ENCODE measurements around the gene LRG1. TPM values are rescaled to one million over a fixed set of nuclear protein-coding genes. Genes with fewer than 3 reads are reported as not detected.

LRG1 gene
- total RNA-seq, 2 donors from 2014 or later: 0.86 to 1.4 TPM

GRCh38 chr19:4581666-4582553 lies 42.1 kb upstream of the LRG1 start:
- H3K4me1 ChIP-seq (ENCODE audit: control insufficient read depth, insufficient read depth, low read length): no peaks in the 10 kb centered on the region
- no peaks in the 10 kb centered on the region for H3K36me3 Mint-ChIP-seq (ENCODE audit: low read depth)
- no peaks in the 10 kb centered on the region for H3K9me3 ChIP-seq (ENCODE audit: control insufficient read depth, low read length)
- no peaks in the 10 kb centered on the region for H3K4me1 Mint-ChIP-seq
- H3K4me3 Mint-ChIP-seq: peak overlapping the region; percentile 61
- no peaks in the 10 kb centered on the region for H3K36me3 ChIP-seq (ENCODE audit: control insufficient read depth, insufficient read depth, low read length)
- no peak overlapping the region for H3K27ac Mint-ChIP-seq
- H3K4me3 ChIP-seq (ENCODE audit: low read length): no peak overlapping the region
- peaks cover 45% of the 10 kb centered on the region for H3K27me3 Mint-ChIP-seq (ENCODE audit: insufficient read depth)
- H3K9ac ChIP-seq (ENCODE audit: extremely low read depth, low read length, poor library complexity, severe bottlenecking): no peak overlapping the region
- TF ChIP-seq CTCF (conservative IDR thresholded peaks at IDR 0.05): no peak
- H3K9me3 Mint-ChIP-seq: no peaks in the 10 kb centered on the region
- H3K27me3 ChIP-seq (ENCODE audit: control insufficient read depth, insufficient read depth, low read length, poor library complexity, severe bottlenecking): peaks cover 27% of the 10 kb centered on the region
- DNase-seq: peak; percentile 88
- no peak overlapping the region for H3K27ac ChIP-seq (ENCODE audit: low read depth, low read length)
- WGBS, 2 experiments (ENCODE audit: insufficient coverage in 1 of 2, insufficient read length in 1 of 2): 19 to 60% methylated on average over 14 to 52 of the region's 57 CpGs

- peak overlapping the region; percentile 62 for H3K4me3 Mint-ChIP-seq
- H3K4me3 ChIP-seq (ENCODE audit: low read length): peak overlapping the region; percentile 72
- H3K9ac ChIP-seq (ENCODE audit: extremely low read depth, low read length, poor library complexity, severe bottlenecking): no peak overlapping the region
- no peaks in the 10 kb centered on the region for H3K4me1 Mint-ChIP-seq
- peaks cover 45% of the 10 kb centered on the region for H3K27me3 Mint-ChIP-seq (ENCODE audit: insufficient read depth)
- 0% methylated on average over 4 to 60 of the region's 62 CpGs for WGBS, 2 experiments (ENCODE audit: insufficient coverage in 1 of 2, insufficient read length in 1 of 2)
- DNase-seq: peak; percentile 67
- no peak overlapping the region for H3K27ac Mint-ChIP-seq
- H3K4me1 ChIP-seq (ENCODE audit: control insufficient read depth, insufficient read depth, low read length): no peaks in the 10 kb centered on the region
- H3K36me3 ChIP-seq (ENCODE audit: control insufficient read depth, insufficient read depth, low read length): no peaks in the 10 kb centered on the region
- no peak for TF ChIP-seq CTCF (conservative IDR thresholded peaks at IDR 0.05)
- peaks cover 27% of the 10 kb centered on the region for H3K27me3 ChIP-seq (ENCODE audit: control insufficient read depth, insufficient read depth, low read length, poor library complexity, severe bottlenecking)
- H3K27ac ChIP-seq (ENCODE audit: low read depth, low read length): no peak overlapping the region
- no peaks in the 10 kb centered on the region for H3K9me3 Mint-ChIP-seq
- H3K9me3 ChIP-seq (ENCODE audit: control insufficient read depth, low read length): no peaks in the 10 kb centered on the region
- H3K36me3 Mint-ChIP-seq (ENCODE audit: low read depth): no peaks in the 10 kb centered on the region
Measured at GRCh38 chr19:4580961-4581665, 41.3 kb upstream of the LRG1 start.

DNA sequence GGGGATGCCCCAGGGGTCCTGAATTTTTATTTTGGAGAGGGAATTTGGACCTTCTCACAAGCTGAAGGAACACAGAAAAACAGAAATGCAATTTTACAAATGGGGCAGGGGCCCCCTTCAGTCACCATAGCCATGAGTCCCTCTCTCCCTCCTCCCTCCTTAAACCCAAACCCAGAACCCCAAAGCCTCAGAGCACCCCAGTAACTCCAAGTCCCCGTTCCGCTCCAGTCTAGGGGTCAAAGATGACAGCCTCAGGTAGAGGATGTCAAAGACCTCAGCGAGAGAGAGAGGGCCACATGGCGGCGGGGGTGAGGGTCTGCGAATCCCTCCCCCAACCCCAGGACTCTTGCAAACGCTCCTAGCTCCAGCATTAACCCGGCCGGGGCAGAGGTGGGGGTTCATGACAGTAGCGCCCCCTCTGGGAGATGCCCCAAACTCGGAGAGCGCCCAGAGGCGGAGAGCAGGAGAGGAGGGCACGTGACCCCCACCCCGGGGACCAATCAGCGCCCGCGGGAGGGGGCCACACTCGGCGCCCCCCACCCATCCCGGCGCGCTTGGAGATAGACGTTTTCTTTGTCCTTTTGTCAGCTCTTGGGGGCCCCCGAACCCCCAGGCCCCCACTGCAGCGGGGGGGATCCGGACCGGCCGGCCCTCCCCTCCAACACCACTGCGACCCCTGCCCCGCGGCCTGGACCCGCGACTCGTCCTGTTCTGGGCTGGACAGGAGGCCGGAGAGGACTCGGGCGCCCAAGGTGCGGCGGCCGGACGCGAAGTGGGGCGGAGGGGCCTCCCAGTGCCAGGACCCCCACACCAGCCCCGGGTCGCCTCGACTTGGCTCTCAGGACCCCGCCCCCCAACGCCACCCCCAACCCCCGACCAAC lies 40.4 kb upstream of the LRG1 start:
- no peaks in the 10 kb centered on the region for H3K9me3 Mint-ChIP-seq
- peak; percentile 88 for DNase-seq
- no peak overlapping the region for H3K9ac ChIP-seq (ENCODE audit: extremely low read depth, low read length, poor library complexity, severe bottlenecking)
- H3K27me3 Mint-ChIP-seq (ENCODE audit: insufficient read depth): peaks cover 37% of the 10 kb centered on the region
- H3K36me3 Mint-ChIP-seq (ENCODE audit: low read depth): no peaks in the 10 kb centered on the region
- WGBS, 2 experiments (ENCODE audit: insufficient coverage in 1 of 2, insufficient read length in 1 of 2): 8 to 15% methylated on average over 12 to 43 of the region's 50 CpGs
- H3K9me3 ChIP-seq (ENCODE audit: control insufficient read depth, low read length): no peaks in the 10 kb centered on the region
- H3K36me3 ChIP-seq (ENCODE audit: control insufficient read depth, insufficient read depth, low read length): no peaks in the 10 kb centered on the region
- peak overlapping the region; percentile 58 for H3K4me3 ChIP-seq (ENCODE audit: low read length)
- no peak overlapping the region for H3K27ac ChIP-seq (ENCODE audit: low read depth, low read length)
- peak overlapping the region; percentile 62 for H3K4me3 Mint-ChIP-seq
- no peaks in the 10 kb centered on the region for H3K4me1 ChIP-seq (ENCODE audit: control insufficient read depth, insufficient read depth, low read length)
- H3K4me1 Mint-ChIP-seq: peaks cover 8% of the 10 kb centered on the region
- TF ChIP-seq CTCF (conservative IDR thresholded peaks at IDR 0.05): peak; percentile 60
- H3K27me3 ChIP-seq (ENCODE audit: control insufficient read depth, insufficient read depth, low read length, poor library complexity, severe bottlenecking): peaks cover 26% of the 10 kb centered on the region
- no peak overlapping the region for H3K27ac Mint-ChIP-seq
